Superior temporal gyrus (tissue), 1 donor: ENCODE results near the gene SCP2.

Source experiments
- DNase-seq: peaks from one replicate; pipeline ENCODE4 v3.0.0-alpha.2; 2016; ENCODE audit errors: extremely low spot score

SCP2 gene

GRCh38 chr1:53037159-53037558 lies 110.1 kb downstream of the SCP2 start:
- no peak for DNase-seq

GRCh38 chr1:53038566-53038965 lies 111.5 kb downstream of the SCP2 start:
- DNase-seq = no peak

GRCh38 chr1:53043271-53043670 lies 116.2 kb downstream of the SCP2 start:
- DNase-seq = no peak

- no peak for DNase-seq
Measured at GRCh38 chr1:53044926-53045325, 117.8 kb downstream of the SCP2 start.

- DNase-seq = no peak
Measured at GRCh38 chr1:53046930-53047329, 119.9 kb downstream of the SCP2 start.

- DNase-seq = no peak
Measured at GRCh38 chr1:53047737-53048736, 121.0 kb downstream of the SCP2 start.

GRCh38 chr1:53048960-53049573 lies 122.0 kb downstream of the SCP2 start:
- peak; percentile 76 for DNase-seq

- DNase-seq = no peak
Measured at GRCh38 chr1:53049574-53049967, 122.5 kb downstream of the SCP2 start.

- no peak for DNase-seq
Measured at GRCh38 chr1:53050310-53050709, 123.2 kb downstream of the SCP2 start.

GRCh38 chr1:53051676-53052075 lies 124.6 kb downstream of the SCP2 start:
- DNase-seq = no peak

GRCh38 chr1:53057127-53057526 lies 130.1 kb downstream of the SCP2 start:
- no peak for DNase-seq

GRCh38 chr1:53060579-53060978 lies 133.5 kb downstream of the SCP2 start:
- DNase-seq = no peak

- no peak for DNase-seq
Measured at GRCh38 chr1:53061123-53061858, 134.2 kb downstream of the SCP2 start.

- DNase-seq = no peak
Measured at GRCh38 chr1:53061859-53062707, 135.0 kb downstream of the SCP2 start, which contains the start of gene PODN. Gene PODN, plus strand, starts transcription at chr1:53062213. Its CDS starts 7,643 bp downstream, at chr1:53069856.

GRCh38 chr1:53062708-53063591 lies 135.9 kb downstream of the SCP2 start:
- DNase-seq = no peak

GRCh38 chr1:53063744-53064515 lies 136.9 kb downstream of the SCP2 start:
- DNase-seq = no peak

GRCh38 chr1:53065391-53065790 lies 138.3 kb downstream of the SCP2 start:
- DNase-seq = no peak

- no peak for DNase-seq
Measured at GRCh38 chr1:53066488-53066887, 139.4 kb downstream of the SCP2 start.
